GM12878 (cell line): ENCODE results near the gene CACNA2D2. TPM values are rescaled to one million over a fixed set of nuclear protein-coding genes. Genes with fewer than 3 reads are reported as not detected.

ENCODE experiments used
- ATAC-seq: fragments of 200-7000 bp; cut with Tn5 transposase; 3 replicates; pipeline ENCODE4 v1.9.1; 2020; ENCODE audit warnings: mild to moderate bottlenecking, moderate library complexity
- BruUV-seq: library from RNA; stranded (reverse); fragments of 400-500 nt; replicated peaks from 2 replicates; lab custom pipeline; 2021; lab: Mats Ljungman, UMichigan
- CTCF ChIA-PET: fragments of 300-600 bp; sonication (Branson Sonifier 250); formaldehyde crosslinking; extraction: SDS; loops from one replicate; lab custom pipeline; 2021; ENCODE audit warnings: inconsistent platforms; lab: Yijun Ruan, JAX
- POLR2A ChIA-PET: fragments of 350-600 bp; formaldehyde crosslinking; extraction: SDS; loops from one replicate; lab custom pipeline; 2021; ENCODE audit warnings: inconsistent platforms; lab: Charles Lee
- RAD21 ChIA-PET: fragments of 300-600 bp; sonication (Branson Sonifier 250); formaldehyde crosslinking; loops from one replicate; lab custom pipeline; 2023; ENCODE audit warnings: antibody characterized with exemption; ENCODE audit not compliant: unreplicated experiment; lab: Charles Lee
- SMC1A ChIA-PET: fragments of 300-600 bp; sonication (Branson Sonifier 250); formaldehyde crosslinking; loops from one replicate; lab custom pipeline; 2023; ENCODE audit not compliant: unreplicated experiment, uncharacterized antibody; lab: Charles Lee
- DNase-seq: peaks from one replicate; pipeline ENCODE4 v3.0.0-alpha.2; 2011; ENCODE audit warnings: low read depth, low spot score
- FAIRE-seq: peaks from 3 replicates; lab custom pipeline; 2011; peaks lifted over from hg19 to GRCh38; lab: Jason Lieb, UNC
- H2AFZ ChIP-seq: 2 replicates; pipeline ENCODE4 v1.6.0; 2011; ENCODE audit warnings: low read depth, low read length, control low read depth; ENCODE audit not compliant: control insufficient read depth
- H3K27ac ChIP-seq: 2 replicates; pipeline ENCODE4 v1.5.1; 2011; ENCODE audit warnings: control low read depth; ENCODE audit not compliant: control insufficient read depth, insufficient read depth
- H3K27me3 ChIP-seq, 2 experiments: replicated peaks in 1 of 2; 2 replicates each; pipeline versions ENCODE4 v1.6.0 to v1.6.1; 2011; ENCODE audit warnings: low read length in 1 of 2; ENCODE audit not compliant: control insufficient read depth in 2 of 2, insufficient read depth in 2 of 2
- H3K36me3 ChIP-seq, 2 experiments: 2 replicates each; pipeline ENCODE4 v1.5.1; 2011; ENCODE audit warnings: low read length in 1 of 2; ENCODE audit not compliant: control insufficient read depth in 2 of 2, insufficient read depth in 2 of 2
- H3K4me1 ChIP-seq: 2 replicates; pipeline ENCODE4 v1.6.1; 2011; ENCODE audit warnings: mild to moderate bottlenecking, low read length, moderate library complexity, mixed read lengths; ENCODE audit not compliant: control insufficient read depth, insufficient read depth
- H3K4me2 ChIP-seq: 2 replicates; pipeline ENCODE4 v1.6.0; 2011; ENCODE audit warnings: control low read depth; ENCODE audit not compliant: control insufficient read depth, insufficient read depth
- H3K4me3 ChIP-seq: fragments of 200-600 bp; sonication (generic); 2 replicates; pipeline ENCODE4 v1.5.1; 2016
- H3K79me2 ChIP-seq: 2 replicates; pipeline ENCODE4 v1.6.0; 2011; ENCODE audit warnings: low read length; ENCODE audit not compliant: control insufficient read depth, insufficient read depth
- H3K9ac ChIP-seq: 2 replicates; pipeline ENCODE4 v1.8.0; 2011; ENCODE audit warnings: low read length, control low read depth, mixed read lengths; ENCODE audit not compliant: control insufficient read depth, insufficient read depth
- H3K9me3 ChIP-seq: replicated peaks from 3 replicates; pipeline ENCODE4 v1.5.1; 2011; ENCODE audit warnings: mild to moderate bottlenecking, low read length; ENCODE audit not compliant: control insufficient read depth, insufficient read depth
- H4K20me1 ChIP-seq: 2 replicates; pipeline ENCODE4 v1.6.0; 2011; ENCODE audit not compliant: control insufficient read depth, insufficient read depth
- ATF7 ChIP-seq: fragments of 450-650 bp; IDR thresholded peaks from 2 replicates; pipeline ENCODE4 v1.6.1; 2016; ENCODE audit warnings: low read depth, mild to moderate bottlenecking
- BCL11A ChIP-seq: IDR thresholded peaks from 2 replicates; pipeline ENCODE4 v1.6.1; 2011; ENCODE audit warnings: low read depth, low read length
- JUND ChIP-seq: IDR thresholded peaks from 2 replicates; pipeline ENCODE4 v1.6.1; 2012; ENCODE audit warnings: low read depth, mild to moderate bottlenecking, low read length, improper control_type of control experiment, moderate library complexity
- NFYB ChIP-seq: IDR thresholded peaks from 2 replicates; pipeline ENCODE4 v1.6.1; 2011; ENCODE audit warnings: low read depth, mild to moderate bottlenecking, low read length, improper control_type of control experiment, moderate library complexity; ENCODE audit not compliant: insufficient read depth
- ZSCAN29 ChIP-seq: fragments of 450-650 bp; IDR thresholded peaks from 2 replicates; pipeline ENCODE4 v1.6.1; 2017; ENCODE audit warnings: mild to moderate bottlenecking, moderate library complexity
- WGBS: methylation state at CpG from one replicate; pipeline ENCODE4 v1.1.6; 2016; ENCODE audit warnings: low lambda C conversion rate; ENCODE audit not compliant: insufficient replicate concordance, insufficient coverage; ENCODE audit errors: missing lambda C conversion rate; 5-methylcytosine and 5-hydroxymethylcytosine counted together
- in situ Hi-C: fragments of 300-500 bp; cut with MboI; formaldehyde crosslinking; loops from 9 replicates; pipeline ENCODE4 v1.14.3; 2018; ENCODE audit warnings: mixed read lengths
- intact Hi-C: fragments of 100-400 bp; cut with micrococcal nuclease; formaldehyde crosslinking; loops from one replicate; pipeline ENCODE4 v1.14.2; 2022; ENCODE audit not compliant: unreplicated experiment
- polyA plus RNA-seq, 11 experiments: library from polyadenylated mRNA; depleted of rRNA in 4 of 11; unstranded in 6 of 11; stranded (reverse) in 5 of 11; fragments of >200 nt; fragmentation: Nextera tagmentation in 4 of 11; fragmentation: Illumina TruSeq in 1 of 11; extraction: Ambion mirVana in 4 of 11; extraction: Trizol in 1 of 11; gene quantifications; 1 replicate in 1 of 11; 2 replicates in 10 of 11; pipeline versions ENCODE4 v1.2.1 to v1.2.3, GENCODE V29; 2011 to 2016; ENCODE audit warnings: inconsistent platforms in 2 of 11, missing spikeins in 2 of 11, low read depth in 1 of 11
- total RNA-seq, 4 experiments: library from RNA; depleted of rRNA in 3 of 4; stranded (reverse); fragments of >200 nt in 3 of 4; fragmentation: Illumina TruSeq in 1 of 4; extraction: Trizol in 1 of 4; gene quantifications; 2 replicates each; pipeline versions ENCODE4 v1.2.1 to v1.2.3, GENCODE V29; 2013 to 2021
- TF ChIP-seq, protein P1 (sequence below): IDR thresholded peaks from 2 replicates; pipeline ENCODE4 v1.6.1; 2011; ENCODE audit warnings: mild to moderate bottlenecking, low read depth, low read length, moderate library complexity; ENCODE audit not compliant: insufficient replicate concordance

The CACNA2D2 gene
- total and polyA plus RNA-seq, 10 of the 15 experiments (the other 5 are each of a cell fraction or from before 2014, with no cell fraction given), result 0.03 to 0.07 TPM; not detected in 8

DNA sequence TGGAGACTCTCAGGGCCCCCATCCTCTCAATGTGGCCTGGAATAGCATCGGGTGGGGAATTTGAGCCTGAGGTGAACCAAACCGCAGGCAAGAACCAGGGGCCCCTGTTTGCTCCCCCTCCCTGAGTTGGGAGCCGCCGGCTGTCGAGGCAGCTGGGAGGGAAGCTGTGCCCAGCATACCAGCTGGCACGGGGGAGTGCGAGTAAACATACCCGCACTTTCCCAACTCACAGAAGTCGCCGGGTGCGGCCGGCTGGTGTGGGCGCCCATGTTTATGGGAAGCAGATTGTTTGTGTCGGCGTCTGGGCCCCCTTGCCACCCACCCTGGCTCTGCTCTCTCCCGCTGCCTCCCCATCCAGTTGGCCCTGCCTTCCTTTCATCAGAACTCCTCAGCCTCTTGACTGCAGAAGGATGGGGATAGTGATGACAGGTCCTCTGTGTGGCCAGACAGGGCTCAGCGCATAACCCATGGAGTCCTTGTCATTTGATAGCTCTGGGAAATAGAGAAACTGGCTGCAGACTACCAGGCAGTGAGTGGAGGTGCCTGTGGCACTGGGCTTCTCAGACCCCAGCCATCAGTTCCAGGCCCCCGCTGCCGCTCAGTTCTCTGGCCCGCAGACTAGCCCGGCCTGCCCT, 60.4 kb downstream of the CACNA2D2 start:
- H3K4me1 ChIP-seq, result no peaks in the 10 kb centered on the region
- no peak overlapping the region for H3K9ac ChIP-seq
- no peaks in the 10 kb centered on the region; the same call in 1 of the 2 replicates for H4K20me1 ChIP-seq
- H2AFZ ChIP-seq, result no peak overlapping the region
- ATAC-seq (no peak), FAIRE-seq (no peak), DNase-seq (no peak)
- intact Hi-C loops (no loop called here), in situ Hi-C loops (no loop called here)
- no peak overlapping the region for H3K27ac ChIP-seq
- TF ChIP-seq NFYB (no peak), ATF7 (no peak), BCL11A (no peak), JUND (no peak), ZSCAN29 (no peak)
- TF ChIP-seq, protein P1, sequence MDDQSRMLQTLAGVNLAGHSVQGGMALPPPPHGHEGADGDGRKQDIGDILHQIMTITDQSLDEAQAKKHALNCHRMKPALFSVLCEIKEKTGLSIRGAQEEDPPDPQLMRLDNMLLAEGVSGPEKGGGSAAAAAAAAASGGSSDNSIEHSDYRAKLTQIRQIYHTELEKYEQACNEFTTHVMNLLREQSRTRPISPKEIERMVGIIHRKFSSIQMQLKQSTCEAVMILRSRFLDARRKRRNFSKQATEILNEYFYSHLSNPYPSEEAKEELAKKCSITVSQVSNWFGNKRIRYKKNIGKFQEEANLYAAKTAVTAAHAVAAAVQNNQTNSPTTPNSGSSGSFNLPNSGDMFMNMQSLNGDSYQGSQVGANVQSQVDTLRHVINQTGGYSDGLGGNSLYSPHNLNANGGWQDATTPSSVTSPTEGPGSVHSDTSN, result no peak
- CTCF ChIA-PET, result no interaction called here
- H3K27me3 ChIP-seq, result peaks cover 2 to 3% of the 10 kb centered on the region in 2 experiments; a peak in 3 of 4 replicates
- WGBS, result 46% methylated on average over 21 of the region's 21 CpGs
- H3K9me3 ChIP-seq, result no peaks in the 10 kb centered on the region
- H3K79me2 ChIP-seq, result no peaks in the 10 kb centered on the region
- no TSS peak for BruUV-seq
- SMC1A ChIA-PET, result no interaction called here
- H3K36me3 ChIP-seq, result no peaks in the 10 kb centered on the region
- H3K4me3 ChIP-seq, result no peak overlapping the region
- no peak overlapping the region for H3K4me2 ChIP-seq
- POLR2A ChIA-PET, result no interaction called here
- RAD21 ChIA-PET, result no interaction called here
